Tibial artery (tissue), 4 donors: ENCODE measurements around the gene CHCHD4.

ENCODE experiments used
- DNase-seq, 2 donors: peaks; one replicate each; pipeline ENCODE4 v3.0.0-alpha.2; 2019
- H3K27ac ChIP-seq, 2 donors: fragments of 200-600 bp; sonication (generic) in 1 of 2; 1 replicate in 1 of 2; 2 replicates in 1 of 2; pipeline ENCODE4 v1.5.1; 2018 to 2019; ENCODE audit warnings: mild to moderate bottlenecking in 1 of 2
- H3K27me3 ChIP-seq, 2 donors: fragments of 200-600 bp; sonication (generic) in 1 of 2; one replicate each; pipeline versions ENCODE4 v1.5.1 to v1.6.0; 2016 to 2019
- H3K36me3 ChIP-seq, 3 donors: fragments of 200-600 bp; sonication (generic) in 2 of 3; one replicate each; pipeline ENCODE4 v1.5.1; 2016 to 2019; ENCODE audit warnings: mild to moderate bottlenecking in 2 of 3
- H3K4me1 ChIP-seq, 4 donors: fragments of 200-600 bp; sonication (generic) in 2 of 4; 1 replicate in 3 of 4; 2 replicates in 1 of 4; pipeline ENCODE4 v1.5.1; 2016 to 2019
- H3K4me3 ChIP-seq, 2 donors: fragments of 200-600 bp; sonication (generic) in 1 of 2; 1 replicate in 1 of 2; 2 replicates in 1 of 2; pipeline ENCODE4 v1.5.1; 2018 to 2019; ENCODE audit warnings: mild to moderate bottlenecking in 2 of 2
- H3K9me3 ChIP-seq, 3 donors: fragments of 200-600 bp; sonication (generic) in 1 of 3; one replicate each; pipeline ENCODE4 v1.5.1; 2016 to 2019
- CTCF ChIP-seq, 2 experiments: fragments of 200-600 bp in 1 of 2; fragments of 450-650 bp in 1 of 2; IDR thresholded peaks; one replicate each; pipeline ENCODE4 v1.5.1; 2017 to 2019; ENCODE audit warnings: antibody characterized with exemption in 2 of 2, mild to moderate bottlenecking in 1 of 2, moderate library complexity in 1 of 2
- intact Hi-C: fragments of 100-400 bp; cut with DNase I; formaldehyde crosslinking; loops from one replicate; pipeline ENCODE4 v1.15.0; 2023; ENCODE audit warnings: low total_unique reads

The CHCHD4 gene

DNA sequence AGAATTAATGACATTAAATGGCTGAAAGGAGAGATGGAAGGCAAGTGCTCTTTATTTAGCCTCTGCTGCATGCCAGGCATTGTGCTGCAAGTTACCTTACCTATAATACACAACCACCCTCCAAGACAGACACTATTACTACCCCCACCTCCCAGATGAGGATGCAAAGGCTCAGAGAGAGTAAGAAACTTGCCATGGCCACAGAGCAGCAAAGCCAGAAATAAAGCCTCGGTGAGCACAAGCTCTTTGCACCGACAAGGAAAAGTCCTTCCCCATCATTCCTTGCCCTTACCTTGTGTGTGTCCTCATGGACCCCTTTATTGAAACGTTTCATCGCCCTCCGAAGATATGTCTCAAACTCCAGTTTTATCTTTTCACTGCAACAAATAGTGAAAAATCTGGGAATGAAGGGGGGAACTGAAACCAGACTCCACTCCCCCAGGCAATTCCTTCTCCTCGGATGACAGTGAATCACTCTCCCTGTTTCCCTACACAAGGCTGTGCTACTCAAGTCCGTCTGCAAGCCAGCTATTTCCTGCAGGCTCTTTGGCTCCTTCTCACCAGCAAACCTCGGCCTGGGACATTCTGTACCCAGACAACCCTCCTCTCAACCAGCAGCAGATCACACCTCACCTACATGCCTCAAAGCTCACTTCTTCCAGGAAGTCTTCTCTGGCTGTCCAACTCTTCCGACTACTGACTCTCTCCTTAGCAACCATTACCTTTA is 42.4 kb upstream of the CHCHD4 start:
- H3K27me3 ChIP-seq, result no peaks in the 10 kb centered on the region
- H3K4me1 ChIP-seq, result no peaks in the 10 kb centered on the region
- DNase-seq, result no peak
- no peak overlapping the region for H3K27ac ChIP-seq
- TF ChIP-seq CTCF (IDR thresholded peaks at IDR 0.05), result no peak
- intact Hi-C loops, result no loop called here
- peaks cover 0 to 2% (median 0%) of the 10 kb centered on the region in 3 donors for H3K9me3 ChIP-seq
- H3K4me3 ChIP-seq, result no peak overlapping the region
- peaks cover 98 to 100% (median 100%) of the 10 kb centered on the region in 3 donors for H3K36me3 ChIP-seq

DNA sequence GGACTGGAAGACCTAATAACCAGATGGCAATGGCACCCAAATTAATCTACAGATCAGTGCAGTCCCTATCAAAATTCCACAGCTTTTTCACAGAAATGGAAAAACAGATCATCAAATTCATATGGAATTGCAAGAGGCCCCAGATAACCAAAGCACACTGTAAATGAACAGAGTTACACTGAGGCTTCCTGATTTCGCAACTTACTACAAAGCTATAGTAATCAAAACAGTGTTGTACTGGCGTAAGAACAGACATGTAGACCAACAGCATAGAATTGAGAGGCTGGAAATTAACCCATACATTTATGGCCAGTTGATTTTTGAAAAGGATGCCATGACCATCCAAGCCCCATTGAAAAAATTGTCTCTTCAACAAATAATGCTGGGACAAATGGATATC is 37.5 kb upstream of the CHCHD4 start:
- Histone ChIP-seq H3K4me1 (no peaks in the 10 kb centered on the region), H3K4me3 (no peak overlapping the region), H3K27ac (no peak overlapping the region), H3K27me3 (no peaks in the 10 kb centered on the region), H3K36me3 (peaks cover 100% of the 10 kb centered on the region in 3 donors), H3K9me3 (peaks cover 0 to 11% (median 0%) of the 10 kb centered on the region in 3 donors)
- no peak for DNase-seq
- intact Hi-C loops, result no loop called here
- TF ChIP-seq CTCF (IDR thresholded peaks at IDR 0.05), result no peak

- Histone ChIP-seq H3K27ac (no peak overlapping the region), H3K9me3 (peaks cover 0 to 11% (median 0%) of the 10 kb centered on the region in 3 donors), H3K4me3 (no peak overlapping the region), H3K36me3 (peaks cover 98 to 100% (median 100%) of the 10 kb centered on the region in 3 donors), H3K4me1 (no peaks in the 10 kb centered on the region), H3K27me3 (no peaks in the 10 kb centered on the region)
- DNase-seq, result no peak
- intact Hi-C loops, result no loop called here
- no peak for TF ChIP-seq CTCF (IDR thresholded peaks at IDR 0.05)
Observed at GRCh38 chr3:14161282-14161681, 36.6 kb upstream of the CHCHD4 start.

DNA sequence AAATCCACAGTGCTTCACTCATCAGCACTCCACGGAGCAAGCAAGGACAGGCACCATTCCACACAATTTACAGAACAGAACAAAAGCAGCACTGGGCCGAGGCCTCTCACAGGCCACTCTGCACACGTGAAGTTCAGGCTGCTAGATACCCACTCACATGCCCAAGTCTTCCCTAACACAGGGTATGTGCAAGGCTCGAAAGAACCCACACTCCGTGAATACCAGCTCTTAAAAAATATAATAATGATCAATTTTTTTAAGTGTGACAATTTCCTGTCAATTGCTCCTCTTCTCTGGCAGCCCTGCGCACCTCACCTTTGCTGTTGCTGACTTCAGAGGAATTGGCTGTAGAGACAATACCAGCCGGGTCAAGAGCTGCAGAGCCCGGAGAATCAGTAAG is 34.8 kb upstream of the CHCHD4 start:
- intact Hi-C loops, result no loop called here
- Histone ChIP-seq H3K27ac (no peak overlapping the region), H3K4me1 (no peaks in the 10 kb centered on the region), H3K36me3 (peaks cover 91 to 98% (median 95%) of the 10 kb centered on the region in 3 donors), H3K9me3 (peaks cover 0 to 11% (median 0%) of the 10 kb centered on the region in 3 donors), H3K4me3 (no peak overlapping the region), H3K27me3 (no peaks in the 10 kb centered on the region)
- no peak for TF ChIP-seq CTCF (IDR thresholded peaks at IDR 0.05)
- DNase-seq, result no peak

- TF ChIP-seq CTCF (IDR thresholded peaks at IDR 0.05), result no peak
- H3K27ac ChIP-seq, result no peak overlapping the region
- H3K4me1 ChIP-seq, result no peaks in the 10 kb centered on the region
- no peak overlapping the region for H3K4me3 ChIP-seq
- H3K36me3 ChIP-seq, result peaks cover 91 to 98% (median 94%) of the 10 kb centered on the region in 3 donors
- no peaks in the 10 kb centered on the region for H3K27me3 ChIP-seq
- DNase-seq, result no peak
- intact Hi-C loops, result no loop called here
- H3K9me3 ChIP-seq, result peaks cover 0 to 11% (median 0%) of the 10 kb centered on the region in 3 donors
Observed at GRCh38 chr3:14158370-14158769, 33.7 kb upstream of the CHCHD4 start.
